GM23248 (cell line): ENCODE data around the gene SMIM35. TPM values are rescaled to one million over a fixed set of nuclear protein-coding genes. Genes with fewer than 3 reads are reported as not detected.

ENCODE experiments used
- DNase-seq: peaks from one replicate; pipeline ENCODE4 v3.0.0-alpha.2; 2015
- H2AFZ ChIP-seq: fragments of 200-600 bp; sonication (generic); 2 replicates; pipeline ENCODE4 v1.6.1; 2016; ENCODE audit warnings: antibody characterized with exemption
- H3F3A ChIP-seq: fragments of 200-600 bp; sonication (generic); 2 replicates; pipeline ENCODE4 v1.6.1; 2016; ENCODE audit warnings: mild to moderate bottlenecking, antibody characterized with exemption, mixed run types; ENCODE audit not compliant: insufficient read depth
- H3K27ac ChIP-seq: fragments of 200-600 bp; sonication (generic); 2 replicates; pipeline ENCODE4 v1.5.1; 2016; ENCODE audit warnings: mild to moderate bottlenecking
- H3K27me3 ChIP-seq: fragments of 200-600 bp; sonication (generic); replicated peaks from 2 replicates; pipeline ENCODE4 v1.6.1; 2016; ENCODE audit warnings: mild to moderate bottlenecking; ENCODE audit not compliant: insufficient read depth
- H3K36me3 ChIP-seq: fragments of 200-600 bp; sonication (generic); 2 replicates; pipeline ENCODE4 v1.6.1; 2016; ENCODE audit warnings: low read depth, mild to moderate bottlenecking
- H3K4me1 ChIP-seq: fragments of 200-600 bp; sonication (generic); 2 replicates; pipeline ENCODE4 v1.6.1; 2016; ENCODE audit warnings: mild to moderate bottlenecking; ENCODE audit not compliant: insufficient read depth
- H3K4me2 ChIP-seq: fragments of 200-600 bp; sonication (generic); one replicate; pipeline ENCODE4 v1.6.1; 2016; ENCODE audit warnings: mild to moderate bottlenecking; ENCODE audit not compliant: unreplicated experiment
- H3K4me3 ChIP-seq: fragments of 200-600 bp; sonication (generic); 2 replicates; pipeline ENCODE4 v1.5.1; 2016; ENCODE audit warnings: mild to moderate bottlenecking
- H3K79me2 ChIP-seq: fragments of 200-600 bp; sonication (generic); 2 replicates; pipeline ENCODE4 v1.6.1; 2016; ENCODE audit warnings: mild to moderate bottlenecking; ENCODE audit not compliant: insufficient read depth
- H3K9ac ChIP-seq: fragments of 200-600 bp; sonication (generic); 2 replicates; pipeline ENCODE4 v1.6.1; 2016; ENCODE audit warnings: mild to moderate bottlenecking
- H3K9me2 ChIP-seq: fragments of 200-600 bp; sonication (generic); 2 replicates; pipeline ENCODE4 v1.6.1; 2016; ENCODE audit warnings: mixed run types, mild to moderate bottlenecking, moderate library complexity; ENCODE audit not compliant: insufficient read depth
- H3K9me3 ChIP-seq: fragments of 200-600 bp; sonication (generic); one replicate; pipeline ENCODE4 v1.6.1; 2017; ENCODE audit warnings: low read depth
- H4K20me1 ChIP-seq: fragments of 200-600 bp; sonication (generic); 2 replicates; pipeline ENCODE4 v1.6.0; 2016; ENCODE audit not compliant: insufficient read depth
- EZH2 ChIP-seq: fragments of 200-600 bp; sonication (generic); IDR thresholded peaks from 2 replicates; pipeline ENCODE4 v1.6.1; 2018; ENCODE audit warnings: antibody characterized with exemption, mild to moderate bottlenecking; ENCODE audit not compliant: insufficient read depth, poor library complexity, severe bottlenecking
- EZH2phosphoT487 ChIP-seq: fragments of 200-600 bp; sonication (generic); IDR thresholded peaks from 2 replicates; pipeline ENCODE4 v1.6.1; 2018; ENCODE audit warnings: antibody characterized with exemption, moderate library complexity, mild to moderate bottlenecking, low read depth; ENCODE audit not compliant: insufficient read depth
- WGBS, 2 experiments: methylation state at CpG; one replicate each; pipeline ENCODE4 v1.1.6; 2015 to 2017; ENCODE audit warnings: low lambda C conversion rate in 2 of 2, low coverage in 1 of 2; ENCODE audit errors: missing lambda C conversion rate in 2 of 2; 5-methylcytosine and 5-hydroxymethylcytosine counted together
- in situ Hi-C: fragments of 300-500 bp; cut with MboI; formaldehyde crosslinking; loops from 2 replicates; pipeline ENCODE4 v1.15.0; 2020
- polyA plus RNA-seq: library from polyadenylated mRNA; unstranded; fragments of >200 nt; fragmentation: Nextera tagmentation; extraction: Ambion mirVana; gene quantifications from 2 replicates; pipeline ENCODE4 v1.2.1, GENCODE V29; 2016
- total RNA-seq: library from RNA; depleted of rRNA; stranded (reverse); fragments of >200 nt; shearing (Covaris generic); gene quantifications from 2 replicates; pipeline ENCODE4 v1.2.3, GENCODE V29; 2014

The SMIM35 gene
- total and polyA plus RNA-seq, 2 experiments from 2014 or later: not detected

DNA sequence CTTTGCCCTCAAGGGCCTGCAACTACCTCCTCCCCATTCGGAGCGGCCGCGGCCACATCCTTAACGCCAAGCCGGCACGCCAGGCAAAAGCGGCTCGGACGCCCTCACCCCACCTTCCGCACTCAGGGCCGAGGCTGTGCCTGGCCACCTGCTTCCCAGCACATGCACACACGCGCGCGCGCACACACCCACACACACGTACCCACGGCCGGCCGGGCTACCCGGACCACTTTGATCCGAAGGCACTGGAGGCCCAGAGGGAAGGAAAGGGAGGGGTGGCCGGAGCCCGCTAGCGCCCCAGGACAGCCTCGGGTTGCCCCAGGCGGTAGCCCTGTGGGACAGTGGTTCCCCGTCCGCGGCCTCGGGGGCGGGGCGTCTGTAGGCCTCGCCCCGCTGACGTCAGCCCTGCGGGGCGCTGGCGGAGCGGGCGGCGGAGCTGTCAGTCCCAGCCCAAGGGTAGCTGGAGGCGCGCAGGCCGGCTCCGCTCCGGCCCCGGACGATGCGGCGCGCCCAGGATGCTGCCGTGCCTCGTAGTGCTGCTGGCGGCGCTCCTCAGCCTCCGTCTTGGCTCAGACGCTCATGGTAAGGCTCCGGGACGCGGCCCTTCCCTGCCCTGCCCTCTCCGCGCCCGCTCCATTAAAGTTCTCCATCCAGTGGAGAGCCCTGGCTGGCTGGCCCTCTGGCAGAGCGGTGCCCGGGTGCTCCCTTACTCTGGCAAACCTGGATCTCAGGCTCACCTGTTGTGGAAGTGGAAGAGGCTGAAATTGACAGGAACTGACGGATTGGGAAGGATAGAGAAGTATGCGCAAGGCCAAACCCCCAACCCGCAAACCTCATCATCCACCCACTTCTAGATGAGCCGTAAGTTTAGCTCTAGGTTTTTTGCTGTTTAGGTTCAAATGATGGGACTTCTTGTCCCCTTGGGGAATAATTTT is 100.5 kb downstream of the SMIM35 start, which contains the start of gene IL10RA:
TSS of gene IL10RA (plus strand) at position 442 of the 935 bp plus-strand sequence. CDS start at position 516, 74 bp downstream.
- DNase-seq: peak; percentile 64
- Histone ChIP-seq H3K79me2 (no peaks in the 10 kb centered on the region), H3K27me3 (peaks cover 33% of the 10 kb centered on the region), H3K4me3 (peak within 1 kb of the TSS; percentile 60), H3K9ac (no peak within 1 kb of the TSS), H3K27ac (no peak within 1 kb of the TSS), H3F3A (no peaks in the 10 kb centered on the region), H3K9me2 (no peaks in the 10 kb centered on the region), H3K36me3 (no peaks in the 10 kb centered on the region), H4K20me1 (no peaks in the 10 kb centered on the region), H3K4me2 (peak within 1 kb of the TSS; percentile 43), H3K9me3 (no peaks in the 10 kb centered on the region), H2AFZ (peak within 1 kb of the TSS; percentile 57), H3K4me1 (no peaks in the 10 kb centered on the region)
- in situ Hi-C loops: no loop called here
- TF ChIP-seq EZH2phosphoT487: no peak
- no peak for TF ChIP-seq EZH2
- WGBS, 2 experiments: 4% methylated on average over 50 to 56 of the region's 71 CpGs

DNA sequence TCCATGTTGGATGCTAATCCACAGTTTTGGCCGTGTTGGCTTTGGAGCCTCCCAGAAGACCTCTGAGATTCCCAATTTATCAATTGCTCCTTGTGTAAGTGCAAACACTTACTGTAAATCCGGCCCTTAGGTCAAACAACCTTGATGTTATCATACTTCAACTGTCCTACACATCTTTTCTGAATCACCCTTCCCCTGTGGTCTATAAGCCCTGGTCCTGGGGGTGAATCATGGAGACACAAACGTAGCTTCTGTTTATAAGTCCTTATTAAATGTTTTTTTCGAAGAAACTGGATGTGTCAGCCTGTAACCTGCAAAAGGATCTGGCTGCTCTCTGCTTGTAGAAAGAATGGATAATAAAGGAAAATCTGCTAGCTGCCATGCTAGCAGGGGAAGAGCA is 102.3 kb downstream of the SMIM35 start:
- in situ Hi-C loops: no loop called here
- Histone ChIP-seq H3K9ac (no peak overlapping the region), H3K79me2 (no peaks in the 10 kb centered on the region), H3K4me1 (no peaks in the 10 kb centered on the region), H3K9me3 (no peaks in the 10 kb centered on the region), H3K36me3 (no peaks in the 10 kb centered on the region), H3K27me3 (peaks cover 40% of the 10 kb centered on the region), H3F3A (no peaks in the 10 kb centered on the region), H3K4me2 (no peak overlapping the region), H3K27ac (no peak overlapping the region), H3K4me3 (no peak overlapping the region), H2AFZ (no peak overlapping the region), H4K20me1 (no peaks in the 10 kb centered on the region), H3K9me2 (no peaks in the 10 kb centered on the region)
- DNase-seq: no peak
- TF ChIP-seq EZH2phosphoT487: no peak
- no peak for TF ChIP-seq EZH2
- 34 to 36% methylated on average over 4 of the region's 4 CpGs for WGBS, 2 experiments

DNA sequence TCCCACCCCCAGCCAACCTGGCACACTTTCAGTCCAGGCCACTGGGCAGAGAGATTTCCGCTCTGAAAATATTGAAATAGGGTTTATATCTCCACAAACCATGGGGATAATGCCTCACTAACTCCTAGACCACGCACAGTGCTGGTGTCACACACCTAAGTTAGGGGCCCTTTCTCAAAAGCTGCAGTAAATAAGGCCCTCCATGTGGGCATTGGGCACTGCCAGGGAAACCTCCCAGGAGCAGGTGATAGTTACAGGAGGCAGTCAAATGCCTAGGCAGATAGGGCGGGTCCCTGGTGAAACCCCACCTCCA is 103.6 kb downstream of the SMIM35 start:
- H3K36me3 ChIP-seq: no peaks in the 10 kb centered on the region
- H3K4me2 ChIP-seq: no peak overlapping the region
- DNase-seq: no peak
- no peak overlapping the region for H3K4me3 ChIP-seq
- H3K27ac ChIP-seq: no peak overlapping the region
- WGBS, 2 experiments: 65 to 74% methylated on average over 3 of the region's 3 CpGs
- H3K9me3 ChIP-seq: no peaks in the 10 kb centered on the region
- H3K79me2 ChIP-seq: no peaks in the 10 kb centered on the region
- H3K9ac ChIP-seq: no peak overlapping the region
- H4K20me1 ChIP-seq: no peaks in the 10 kb centered on the region
- H3K4me1 ChIP-seq: no peaks in the 10 kb centered on the region
- H3K9me2 ChIP-seq: no peaks in the 10 kb centered on the region
- no peak overlapping the region for H2AFZ ChIP-seq
- H3K27me3 ChIP-seq: peaks cover 33% of the 10 kb centered on the region
- TF ChIP-seq EZH2 (no peak), EZH2phosphoT487 (no peak)
- H3F3A ChIP-seq: no peaks in the 10 kb centered on the region
- in situ Hi-C loops: no loop called here

DNA sequence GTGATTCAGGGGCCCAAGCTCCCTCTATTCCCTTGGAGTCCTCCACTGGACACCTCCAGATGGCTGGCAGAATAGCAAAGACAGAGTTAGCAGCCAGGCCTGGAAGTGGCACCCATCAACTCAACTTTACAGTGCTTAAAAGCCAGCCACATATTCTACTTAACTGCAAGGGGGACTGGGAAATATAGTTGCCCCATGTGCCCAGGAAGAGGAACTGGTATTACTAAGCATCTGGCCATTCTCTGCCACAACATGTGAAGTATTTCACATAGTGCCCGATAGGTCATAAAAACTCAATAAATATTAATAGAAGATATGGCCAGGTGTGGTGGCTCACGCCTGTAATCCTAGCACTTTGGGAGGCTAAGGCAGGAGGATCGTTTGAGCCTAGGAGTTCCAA is 106.0 kb downstream of the SMIM35 start:
- in situ Hi-C loops: no loop called here
- no peaks in the 10 kb centered on the region for H3K36me3 ChIP-seq
- no peaks in the 10 kb centered on the region for H3K9me3 ChIP-seq
- no peak overlapping the region for H3K4me2 ChIP-seq
- H3K9me2 ChIP-seq: no peaks in the 10 kb centered on the region
- H3K27me3 ChIP-seq: peaks cover 16% of the 10 kb centered on the region
- TF ChIP-seq EZH2phosphoT487 (no peak), EZH2 (no peak)
- no peaks in the 10 kb centered on the region for H3K79me2 ChIP-seq
- H3F3A ChIP-seq: no peaks in the 10 kb centered on the region
- DNase-seq: no peak
- H2AFZ ChIP-seq: no peak overlapping the region
- 60 to 65% methylated on average over 3 of the region's 3 CpGs for WGBS, 2 experiments
- H4K20me1 ChIP-seq: no peaks in the 10 kb centered on the region
- H3K27ac ChIP-seq: no peak overlapping the region
- no peak overlapping the region for H3K4me3 ChIP-seq
- H3K4me1 ChIP-seq: no peaks in the 10 kb centered on the region
- no peak overlapping the region for H3K9ac ChIP-seq
